GM19328 (cell line): ENCODE results near the gene MYO9A.

ENCODE experiments used
- ATAC-seq: cut with Tn5 transposase; IDR thresholded peaks from one replicate; pipeline ENCODE4 v1.9.1; 2021; ENCODE audit warnings: mild to moderate bottlenecking, moderate library complexity; ENCODE audit not compliant: unreplicated experiment

Gene MYO9A, protein sequence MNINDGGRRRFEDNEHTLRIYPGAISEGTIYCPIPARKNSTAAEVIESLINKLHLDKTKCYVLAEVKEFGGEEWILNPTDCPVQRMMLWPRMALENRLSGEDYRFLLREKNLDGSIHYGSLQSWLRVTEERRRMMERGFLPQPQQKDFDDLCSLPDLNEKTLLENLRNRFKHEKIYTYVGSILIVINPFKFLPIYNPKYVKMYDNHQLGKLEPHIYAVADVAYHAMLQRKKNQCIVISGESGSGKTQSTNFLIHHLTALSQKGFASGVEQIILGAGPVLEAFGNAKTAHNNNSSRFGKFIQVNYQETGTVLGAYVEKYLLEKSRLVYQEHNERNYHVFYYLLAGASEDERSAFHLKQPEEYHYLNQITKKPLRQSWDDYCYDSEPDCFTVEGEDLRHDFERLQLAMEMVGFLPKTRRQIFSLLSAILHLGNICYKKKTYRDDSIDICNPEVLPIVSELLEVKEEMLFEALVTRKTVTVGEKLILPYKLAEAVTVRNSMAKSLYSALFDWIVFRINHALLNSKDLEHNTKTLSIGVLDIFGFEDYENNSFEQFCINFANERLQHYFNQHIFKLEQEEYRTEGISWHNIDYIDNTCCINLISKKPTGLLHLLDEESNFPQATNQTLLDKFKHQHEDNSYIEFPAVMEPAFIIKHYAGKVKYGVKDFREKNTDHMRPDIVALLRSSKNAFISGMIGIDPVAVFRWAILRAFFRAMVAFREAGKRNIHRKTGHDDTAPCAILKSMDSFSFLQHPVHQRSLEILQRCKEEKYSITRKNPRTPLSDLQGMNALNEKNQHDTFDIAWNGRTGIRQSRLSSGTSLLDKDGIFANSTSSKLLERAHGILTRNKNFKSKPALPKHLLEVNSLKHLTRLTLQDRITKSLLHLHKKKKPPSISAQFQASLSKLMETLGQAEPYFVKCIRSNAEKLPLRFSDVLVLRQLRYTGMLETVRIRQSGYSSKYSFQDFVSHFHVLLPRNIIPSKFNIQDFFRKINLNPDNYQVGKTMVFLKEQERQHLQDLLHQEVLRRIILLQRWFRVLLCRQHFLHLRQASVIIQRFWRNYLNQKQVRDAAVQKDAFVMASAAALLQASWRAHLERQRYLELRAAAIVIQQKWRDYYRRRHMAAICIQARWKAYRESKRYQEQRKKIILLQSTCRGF (N-terminal part only)

DNA sequence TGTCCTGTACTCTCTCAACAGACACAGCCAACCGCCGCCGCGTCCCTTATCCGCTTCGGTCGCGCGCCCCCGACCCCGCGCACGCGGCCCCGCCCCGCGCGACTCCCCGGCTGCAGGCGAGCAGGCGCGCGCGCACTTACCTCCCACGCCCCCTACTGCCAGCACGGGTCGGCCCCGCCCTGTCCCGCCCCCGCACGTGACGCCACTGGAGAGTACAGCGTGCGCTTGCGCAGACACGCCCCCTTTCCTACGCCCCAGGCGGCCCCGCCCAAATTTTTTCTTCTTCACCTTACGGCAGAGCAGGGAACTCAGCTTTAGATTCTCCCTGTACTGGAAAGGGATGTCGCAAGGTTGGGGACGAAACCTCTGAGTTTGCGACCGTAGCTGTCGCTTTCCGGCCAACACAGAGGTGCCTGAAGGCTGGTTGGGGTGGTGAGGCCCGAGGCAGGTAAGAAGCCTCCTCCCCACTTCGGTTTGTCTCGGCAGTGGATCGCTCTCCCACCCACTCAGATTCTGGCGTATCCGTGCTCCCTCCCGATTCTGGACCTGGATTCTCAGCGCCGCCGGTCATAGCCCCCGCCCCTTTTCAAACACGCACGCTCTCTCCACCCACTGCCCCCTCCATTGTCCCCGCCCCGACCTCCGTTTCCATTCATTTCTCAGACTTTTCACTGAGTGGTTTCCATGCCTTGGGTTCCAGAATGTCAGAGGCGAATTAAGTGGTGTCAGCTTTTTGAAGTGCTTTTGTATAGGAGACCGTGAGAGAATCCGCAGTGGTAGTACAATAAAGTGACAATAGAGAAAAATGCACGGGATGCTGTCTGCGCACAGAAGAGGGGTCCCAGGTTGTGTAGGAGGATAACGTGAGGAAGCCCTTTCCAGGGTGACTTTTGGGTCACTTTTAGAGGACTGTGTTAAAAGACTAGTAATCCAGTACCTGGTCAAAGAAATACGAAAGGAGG is at the start of gene MYO9A, which contains the start of gene SENP8:
Gene MYO9A, minus strand, starts transcription at position 134 of the 962 bp plus-strand sequence. CDS start 71,587 bp downstream, outside the sequence.
Gene SENP8, plus strand, starts transcription at position 387 of the 962 bp plus-strand sequence. CDS start 21,221 bp downstream, outside the sequence.
- peak; percentile 63 for ATAC-seq

DNA sequence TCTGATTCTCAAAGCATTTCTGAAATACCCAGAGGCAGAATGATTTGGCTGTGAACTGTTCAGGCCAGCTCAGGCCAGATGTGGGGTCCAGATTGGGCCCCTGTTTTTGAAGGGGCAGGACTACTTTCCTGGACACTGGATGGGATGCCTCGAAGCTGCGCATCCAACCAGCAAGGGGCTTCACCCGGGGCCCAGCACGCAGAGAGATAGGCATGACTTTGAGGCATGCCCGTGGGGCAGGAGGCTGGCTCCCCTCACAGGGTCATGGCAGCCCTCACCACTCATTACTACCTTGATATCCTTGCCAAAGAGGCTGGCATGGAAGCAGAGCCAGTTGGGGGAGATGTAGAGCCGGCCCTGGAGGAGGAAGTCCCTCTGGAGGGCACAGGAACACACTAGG is 49.5 kb upstream of the MYO9A start:
- ATAC-seq: no peak

DNA sequence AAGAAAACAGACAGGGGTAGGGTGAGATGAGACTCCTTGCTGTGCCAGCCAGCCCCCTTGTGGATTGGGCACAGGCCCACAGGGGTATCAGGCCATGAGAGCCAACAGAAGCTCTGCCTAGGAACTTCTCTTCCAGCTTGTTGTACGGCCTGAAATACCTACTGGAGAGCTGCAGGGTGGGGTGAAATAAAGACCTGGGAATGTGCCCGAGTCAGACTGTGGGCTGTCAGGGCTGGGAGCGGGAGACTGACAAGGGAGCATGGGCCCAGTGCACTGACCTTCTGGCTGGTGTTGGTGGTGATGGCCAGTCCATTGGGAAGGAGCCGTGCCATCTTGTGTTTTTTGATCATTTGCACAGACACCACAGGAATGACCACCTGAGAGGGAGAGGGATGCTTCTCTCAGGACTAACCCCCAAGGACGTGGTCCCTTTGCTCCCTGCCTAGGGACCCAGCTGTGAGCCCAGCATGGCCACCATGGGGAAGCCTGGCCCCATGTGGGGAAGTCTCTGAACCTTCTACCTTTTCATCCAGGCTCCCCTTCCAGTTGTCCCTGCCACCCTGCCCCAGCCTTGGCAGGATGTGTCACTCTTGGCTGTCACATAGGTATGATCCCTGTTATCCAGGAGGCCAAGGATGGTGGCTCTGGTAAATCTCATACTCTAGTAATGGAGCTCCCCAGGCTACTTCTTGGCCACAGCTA is 48.9 kb upstream of the MYO9A start:
- ATAC-seq: no peak

DNA sequence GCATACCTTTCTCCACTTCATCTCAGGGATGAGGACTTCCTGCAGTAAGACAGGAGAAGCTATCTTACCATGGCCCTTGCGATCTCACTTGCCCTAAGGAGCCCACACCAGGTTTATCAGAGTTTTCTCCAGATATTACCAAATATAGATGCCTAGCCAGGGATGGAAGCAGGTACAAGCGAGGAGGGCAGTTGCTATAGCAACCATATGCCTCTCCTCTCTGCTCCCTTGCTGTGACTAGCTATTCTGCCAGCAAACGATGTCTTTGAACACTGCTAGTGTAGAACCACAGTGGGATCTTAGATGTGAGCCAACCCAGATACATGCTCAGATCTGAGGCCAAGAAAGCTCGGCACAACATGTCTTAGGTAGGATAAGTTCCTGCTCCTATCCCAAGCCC is 45.8 kb upstream of the MYO9A start:
- no peak for ATAC-seq

DNA sequence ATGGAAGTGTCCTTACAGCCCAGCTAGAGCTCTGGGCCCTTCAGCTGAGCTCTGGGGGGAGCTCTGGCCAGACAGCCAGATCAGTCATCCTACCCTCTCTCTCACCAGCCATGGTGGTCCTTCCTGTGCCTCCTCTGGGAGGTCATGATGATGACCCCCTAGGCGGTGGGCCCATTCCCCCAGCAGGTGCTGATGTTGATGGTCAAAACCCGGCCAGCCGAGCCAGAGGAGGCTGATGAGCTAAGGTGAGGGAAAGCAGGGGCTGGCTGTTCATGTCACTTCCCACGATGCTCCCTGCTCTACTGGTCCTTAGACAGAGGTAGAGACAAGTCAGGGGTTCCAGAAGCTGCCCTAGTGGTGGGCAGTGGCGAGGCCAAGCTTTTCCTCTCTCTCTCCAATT is 44.6 kb upstream of the MYO9A start:
- ATAC-seq: no peak

DNA sequence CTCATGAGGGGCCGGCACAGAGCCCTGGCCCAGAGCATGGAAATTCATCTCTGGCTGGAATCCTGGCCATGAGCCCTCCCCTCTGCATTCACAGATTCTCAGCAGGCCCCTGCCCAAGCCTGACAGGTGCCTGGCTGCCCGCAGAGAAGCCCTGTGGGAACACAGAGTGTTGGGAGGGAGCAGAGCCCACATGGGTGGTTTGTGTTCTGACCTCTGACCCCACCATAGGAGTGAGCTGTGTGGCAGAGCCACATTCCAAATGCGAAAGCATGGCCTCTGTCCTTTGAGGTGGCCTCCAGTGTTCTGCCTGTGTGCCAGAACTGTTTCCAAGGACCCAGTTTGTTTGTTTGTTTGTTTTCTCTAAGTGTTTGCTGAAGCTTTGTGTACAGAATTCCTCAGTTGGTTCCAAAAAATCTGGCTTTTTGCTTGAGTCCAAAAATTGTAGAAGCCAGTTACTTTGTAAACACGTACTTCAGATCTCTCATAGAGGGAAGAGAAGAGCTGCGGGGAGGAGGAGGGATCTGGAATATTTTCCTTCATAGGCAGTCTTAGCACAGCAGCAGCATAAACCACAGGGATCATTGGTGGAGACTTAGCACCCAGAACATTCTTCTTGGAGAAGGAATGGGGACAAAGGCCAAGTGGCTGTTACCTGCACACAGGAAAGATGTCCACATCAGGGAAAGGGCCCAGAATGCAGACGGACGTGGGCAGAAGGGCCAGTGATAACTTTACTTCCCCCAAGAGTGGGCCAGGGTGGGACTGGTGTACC is 43.6 kb upstream of the MYO9A start:
- ATAC-seq: no peak

DNA sequence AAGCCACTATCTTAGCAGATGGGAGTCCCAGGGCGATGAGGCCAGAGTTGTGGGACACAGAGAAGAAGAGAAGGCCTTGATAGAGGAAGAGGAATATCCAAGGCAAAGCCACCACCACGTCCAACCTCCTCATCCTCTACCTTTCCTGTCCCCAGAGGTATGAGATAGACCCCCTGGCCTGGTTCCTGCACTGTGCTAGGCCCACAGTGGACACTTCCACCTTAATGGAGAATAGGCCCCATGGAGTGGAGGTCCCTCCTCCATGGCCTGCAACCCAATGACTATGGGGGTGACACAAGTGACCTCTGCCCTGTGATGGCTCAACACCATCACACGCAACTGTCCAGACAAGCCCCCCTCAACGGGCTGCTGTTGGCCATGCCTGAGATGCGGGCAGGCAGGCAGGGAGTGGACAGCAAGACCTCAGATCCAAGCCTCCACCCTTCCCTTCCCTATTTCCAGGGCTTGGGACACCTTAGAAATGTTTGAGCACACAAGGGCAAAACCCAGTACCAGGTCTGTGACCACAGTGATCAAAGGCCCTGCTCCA is 42.8 kb upstream of the MYO9A start:
- ATAC-seq: no peak

DNA sequence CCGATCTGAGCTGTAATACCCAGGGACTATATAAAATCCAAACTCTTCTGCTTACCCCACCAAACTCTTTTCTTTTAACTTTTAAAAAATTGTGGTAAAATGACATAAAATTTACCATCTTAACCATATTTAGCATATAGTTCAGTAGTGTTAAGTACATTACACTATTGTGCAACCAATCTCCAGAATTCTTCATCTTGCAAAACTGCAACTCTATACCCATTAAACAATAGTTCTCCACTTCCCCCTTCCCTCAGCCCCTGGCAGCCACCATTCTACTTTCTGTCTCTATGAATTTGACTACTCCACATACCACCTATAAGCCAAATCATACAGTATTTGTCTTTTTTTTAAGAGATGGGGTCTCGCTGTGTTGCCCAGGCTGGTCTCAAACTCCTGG is 39.0 kb upstream of the MYO9A start:
- no peak for ATAC-seq

DNA sequence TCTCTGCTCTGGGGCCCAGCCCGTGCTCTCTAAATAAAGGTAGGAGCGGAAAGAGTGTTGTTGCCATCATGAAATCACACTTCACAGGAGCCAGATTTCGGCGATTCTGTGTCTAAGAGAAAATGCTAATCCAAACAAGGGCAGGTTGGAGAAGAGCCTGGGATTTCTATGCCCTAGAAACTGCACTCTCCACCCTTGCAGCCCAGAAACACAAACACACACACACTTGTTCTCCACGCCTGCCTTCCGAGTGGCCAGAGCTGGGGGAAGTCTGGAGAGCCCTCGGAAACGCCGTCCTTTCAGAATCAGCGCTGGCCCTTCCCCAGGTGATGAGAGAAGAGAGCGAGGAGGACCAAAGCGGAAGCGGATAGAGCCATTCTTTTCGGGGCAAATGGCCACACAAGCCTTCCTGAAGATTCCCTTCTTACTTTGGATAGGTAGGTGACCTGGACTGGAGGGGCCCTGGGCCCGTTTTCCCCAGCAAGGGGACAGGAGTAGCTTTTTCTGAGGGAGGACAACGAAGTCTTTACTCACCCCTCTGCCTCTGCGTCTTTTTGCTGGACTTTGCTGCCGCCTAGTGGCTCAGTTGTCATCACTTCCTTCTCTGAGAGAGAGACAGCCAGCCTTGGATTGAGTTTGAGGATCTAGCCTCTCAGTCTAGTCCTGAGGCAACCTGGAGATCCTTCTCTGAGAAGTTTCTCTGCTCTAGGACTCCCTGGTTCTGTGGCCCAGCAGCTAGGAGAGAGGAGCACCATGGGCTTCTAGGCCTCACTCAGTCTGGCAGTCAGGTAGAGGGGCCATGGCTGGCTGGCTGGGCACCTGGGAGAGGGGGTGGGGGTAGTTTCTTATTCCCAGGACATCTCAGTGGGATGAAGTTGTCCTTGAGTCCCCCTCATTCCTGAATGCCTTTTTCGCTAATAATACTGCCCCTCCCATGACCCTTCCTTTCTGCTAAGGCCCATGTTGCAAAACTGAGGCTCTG is 38.0 kb upstream of the MYO9A start:
- no peak for ATAC-seq

DNA sequence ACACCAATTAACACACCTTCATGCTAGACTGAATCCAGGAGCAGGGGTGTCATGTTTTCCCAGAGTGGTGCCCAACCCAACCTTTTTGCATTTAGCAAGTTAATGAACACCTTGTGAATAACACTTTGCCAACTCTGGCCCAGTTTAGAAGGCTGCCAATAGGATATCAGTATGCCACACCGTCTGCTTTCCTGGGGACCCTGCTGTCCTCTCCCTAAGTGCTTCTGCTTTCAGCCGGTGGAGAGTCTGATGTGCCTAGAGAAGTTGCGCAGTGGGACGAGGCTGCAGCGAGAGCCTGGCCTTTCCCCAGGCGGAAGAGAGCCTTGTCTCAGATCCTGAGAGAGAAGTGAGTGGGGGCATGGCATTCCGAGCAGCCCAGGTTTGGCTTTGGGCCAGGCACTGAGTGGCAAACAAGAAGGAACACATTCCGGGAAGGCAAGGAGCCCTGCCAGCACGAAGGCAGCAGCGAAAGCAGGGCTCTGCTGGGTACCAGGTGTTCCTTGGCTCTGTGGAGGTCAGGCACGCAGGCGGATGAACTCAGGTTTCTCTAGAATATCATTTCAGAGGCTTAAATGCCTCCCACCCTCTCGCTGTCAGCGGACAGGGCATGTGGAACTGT is 37.2 kb upstream of the MYO9A start:
- no peak for ATAC-seq

DNA sequence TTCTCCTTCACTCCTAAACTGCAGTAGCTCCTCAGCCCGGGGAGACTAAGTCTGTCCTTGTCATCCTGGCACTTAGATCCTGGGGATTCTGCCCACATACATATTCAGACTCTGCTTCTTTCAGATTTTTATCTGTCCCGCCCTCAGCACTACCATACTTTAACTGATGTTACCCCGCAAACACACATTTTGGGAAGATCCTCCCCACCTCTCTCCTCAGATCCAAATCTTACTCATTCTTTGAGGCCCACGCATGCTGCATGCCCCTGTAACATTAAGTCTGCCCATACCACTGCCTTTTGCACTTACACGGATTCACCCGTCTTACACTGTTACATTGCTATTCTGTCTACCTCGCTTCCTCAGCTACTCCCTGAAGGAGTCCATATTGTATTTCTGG is 36.4 kb upstream of the MYO9A start:
- no peak for ATAC-seq

DNA sequence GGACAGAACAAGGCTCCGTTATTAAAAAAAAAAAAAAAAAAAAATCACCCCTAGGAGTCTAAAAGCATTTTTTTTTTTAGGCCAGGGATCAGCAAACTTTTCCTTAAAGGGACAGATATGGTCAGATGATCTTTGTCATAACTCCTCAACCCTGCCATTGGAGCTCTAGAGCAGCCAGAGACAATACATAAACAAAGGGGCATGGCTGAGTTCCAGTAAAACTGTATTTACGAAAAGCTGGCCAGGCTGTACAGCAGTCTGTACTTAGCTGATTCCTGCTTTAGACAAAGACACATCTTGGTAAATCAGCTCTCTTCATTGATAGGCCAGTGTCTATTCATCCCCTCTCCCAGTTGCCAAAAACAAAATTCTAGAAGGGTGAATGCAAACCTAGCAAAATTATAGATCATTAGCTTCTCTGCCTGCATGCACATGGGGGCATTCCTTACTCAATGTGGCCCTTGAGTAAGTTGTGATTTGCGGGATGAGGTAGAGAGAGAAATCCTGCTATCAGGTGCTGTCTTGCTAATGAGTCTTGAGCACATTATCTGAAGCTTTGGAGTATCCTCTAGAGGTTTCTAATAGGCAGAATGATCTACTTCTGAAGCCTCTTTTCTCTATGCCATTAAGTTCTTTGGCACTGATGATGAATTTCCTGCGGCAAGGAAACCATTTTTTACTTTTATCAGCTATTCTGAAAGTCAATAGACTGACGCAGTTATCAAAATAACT is 35.5 kb upstream of the MYO9A start:
- no peak for ATAC-seq

DNA sequence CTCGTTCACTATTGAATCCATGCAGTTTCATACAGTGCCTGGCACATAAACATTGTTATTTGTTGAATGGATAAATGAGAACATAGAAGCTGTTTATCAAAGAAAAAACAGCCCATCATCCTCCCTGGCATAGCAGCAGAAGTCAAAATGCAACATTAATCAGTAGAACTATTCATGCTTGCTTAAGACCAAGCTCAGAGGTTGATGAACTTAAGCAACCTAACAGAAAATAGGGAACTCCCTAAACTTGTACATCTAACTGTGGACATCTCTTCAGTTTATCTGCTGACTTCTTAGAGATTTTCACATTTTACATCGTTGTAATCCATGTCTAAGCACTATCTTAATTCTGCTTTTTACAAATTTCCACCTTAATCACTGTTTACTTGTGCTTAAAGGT is 29.5 kb upstream of the MYO9A start:
- ATAC-seq: no peak

DNA sequence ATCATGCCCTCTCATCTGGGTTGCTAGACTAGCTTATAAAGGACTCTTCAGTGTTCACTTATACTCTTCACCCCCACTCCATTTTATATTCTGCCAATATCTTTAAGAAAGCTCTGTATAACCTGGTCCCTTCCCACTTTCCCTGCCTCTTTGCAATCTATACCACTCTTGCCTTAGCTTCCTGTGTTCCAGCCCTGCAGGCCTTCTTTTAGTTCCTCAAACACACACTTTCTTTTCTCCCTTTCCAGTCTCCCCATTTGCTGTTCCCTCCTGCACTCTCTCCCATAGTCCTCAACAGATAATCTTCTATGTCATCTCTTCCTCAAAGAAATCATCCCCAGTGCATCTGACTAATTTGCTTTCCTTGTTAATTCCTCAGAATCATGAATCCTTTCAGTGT is 29.0 kb upstream of the MYO9A start:
- ATAC-seq: no peak

DNA sequence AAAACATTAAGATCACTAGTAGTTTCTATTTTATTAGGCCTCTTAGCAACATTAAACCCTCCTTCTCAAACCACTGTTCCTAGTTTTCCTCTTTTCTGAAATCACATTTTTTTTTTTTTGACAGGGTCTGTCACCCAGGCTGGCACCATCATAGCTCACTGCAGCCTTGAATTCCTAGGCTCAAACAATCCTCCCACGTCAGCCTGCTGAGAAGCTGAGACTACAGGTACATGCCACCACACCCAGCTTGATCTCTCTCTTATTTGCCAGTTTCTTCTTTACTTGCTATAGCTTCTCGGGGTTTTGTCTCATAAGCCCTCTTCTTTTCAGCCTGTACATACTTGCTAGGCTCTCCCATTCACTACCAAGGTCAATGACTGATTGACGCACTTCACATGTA is 28.3 kb upstream of the MYO9A start:
- ATAC-seq: no peak
